Activated CD8-positive, alpha-beta memory T cell treated with anti-CD3 and anti-CD28 coated beads for 1 hour (primary cell): ENCODE measurements around the gene SUMF1.

ENCODE experiments used
- DNase-seq, 2 donors: peaks; one replicate each; pipeline ENCODE4 v3.0.0-alpha.2; 2020; ENCODE audit warnings: low read depth in 1 of 2; ENCODE audit errors: extremely low read depth in 1 of 2

The SUMF1 gene

GRCh38 chr3:4394567-4394966, 72.5 kb downstream of the SUMF1 start:
- DNase-seq = no peak

DNA sequence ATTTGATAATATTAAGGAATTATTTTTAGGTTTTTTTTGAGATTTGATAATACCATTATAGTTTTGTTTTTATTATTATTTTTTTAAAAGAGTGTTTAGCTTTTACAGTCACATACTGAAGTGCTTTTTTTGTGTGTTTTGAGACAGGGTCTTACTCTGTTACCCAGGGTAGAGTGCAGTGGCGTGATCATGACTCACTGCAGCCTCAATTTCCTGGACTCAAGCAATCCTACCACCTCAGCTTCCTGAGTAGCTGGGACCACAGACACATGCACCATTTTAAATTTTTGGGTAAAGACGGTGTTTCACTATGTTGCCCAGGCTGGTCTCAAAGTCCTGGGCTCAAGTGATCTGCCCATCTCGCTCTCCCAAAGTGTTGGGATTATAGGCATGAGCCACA, 73.0 kb downstream of the SUMF1 start:
- DNase-seq = no peak

- no peak for DNase-seq
Measured at GRCh38 chr3:4392992-4393391, 74.1 kb downstream of the SUMF1 start.

GRCh38 chr3:4387210-4388204, 79.6 kb downstream of the SUMF1 start:
- no peak for DNase-seq

GRCh38 chr3:4385201-4385600, 81.9 kb downstream of the SUMF1 start:
- no peak for DNase-seq

DNA sequence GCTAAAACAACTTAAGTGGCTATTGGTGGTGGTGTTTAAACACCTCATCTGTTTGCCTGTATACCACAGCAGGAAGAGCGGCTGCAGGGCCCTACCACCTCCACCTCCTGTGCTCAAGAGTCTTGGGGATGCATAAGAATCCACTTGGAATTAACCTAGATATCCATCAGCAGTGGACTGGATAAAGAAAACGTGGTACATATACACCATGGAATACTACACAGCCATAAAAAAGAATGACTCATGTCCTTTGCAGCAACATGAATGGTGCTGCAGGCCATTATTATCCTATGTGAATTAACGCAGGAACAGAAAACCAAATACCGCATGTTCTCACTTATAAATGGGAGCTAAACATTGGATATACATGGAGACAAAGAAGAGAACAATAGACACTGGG, 87.1 kb downstream of the SUMF1 start:
- no peak for DNase-seq

GRCh38 chr3:4376499-4376898, 90.6 kb downstream of the SUMF1 start:
- no peak for DNase-seq

- no peak for DNase-seq
Measured at GRCh38 chr3:4375911-4376310, 91.2 kb downstream of the SUMF1 start.

- DNase-seq = no peak
Measured at GRCh38 chr3:4373669-4374068, 93.4 kb downstream of the SUMF1 start.

GRCh38 chr3:4362523-4362922, 104.5 kb downstream of the SUMF1 start:
- no peak for DNase-seq

DNA sequence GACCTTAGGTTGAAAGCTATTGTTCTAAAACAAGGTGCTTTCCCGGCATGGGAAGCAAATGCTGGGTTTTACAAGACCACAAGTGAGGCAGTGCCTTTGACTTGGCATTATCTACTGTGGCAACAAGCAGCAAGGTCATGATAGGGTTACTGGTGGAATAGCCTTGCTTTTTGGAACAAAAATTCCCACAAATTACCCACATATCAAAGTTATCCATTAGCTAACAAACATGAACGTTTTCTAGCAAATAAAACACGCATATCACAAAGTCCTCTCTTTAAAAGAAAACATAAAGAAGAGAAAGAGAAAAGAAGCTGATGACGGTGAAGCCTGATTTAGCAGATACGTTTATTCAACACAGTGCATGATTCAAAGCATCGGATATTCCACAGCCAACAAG, 106.3 kb downstream of the SUMF1 start:
- DNase-seq = no peak

DNA sequence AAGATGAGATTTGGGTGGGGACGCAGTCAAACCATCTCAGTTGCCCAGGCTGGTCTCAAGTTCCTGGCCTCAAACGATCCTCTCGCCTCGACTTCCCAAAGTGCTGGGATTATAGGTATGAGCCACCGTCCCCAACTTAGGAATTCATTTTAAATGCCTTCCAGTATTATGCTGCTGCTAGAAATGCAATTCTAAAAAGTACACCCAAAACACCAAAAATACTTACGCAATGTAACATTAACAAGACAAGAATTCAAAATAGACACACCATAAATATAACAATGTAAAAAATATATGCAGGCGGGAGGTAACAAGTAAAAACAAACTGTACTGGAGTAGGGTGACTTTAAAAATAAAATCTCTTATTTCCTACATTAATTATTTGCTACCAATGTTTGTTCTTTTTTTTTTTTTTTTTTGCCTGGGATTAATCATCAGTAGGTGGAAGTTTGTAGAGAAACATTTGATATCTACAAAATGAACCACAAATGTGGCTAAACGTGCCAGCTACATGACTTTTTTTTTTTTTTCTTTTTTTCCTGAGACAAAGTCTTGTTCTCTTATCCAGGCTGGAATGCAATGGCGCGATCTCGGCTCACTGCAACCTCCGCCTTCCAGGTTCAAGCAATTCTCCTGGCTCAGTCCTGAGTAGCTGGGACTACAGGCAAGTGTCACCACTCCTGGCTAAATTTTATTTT, 107.1 kb downstream of the SUMF1 start:
- no peak for DNase-seq

- DNase-seq = no peak
Measured at GRCh38 chr3:4358273-4358672, 108.8 kb downstream of the SUMF1 start.

- no peak for DNase-seq
Measured at GRCh38 chr3:4356546-4357410, 110.3 kb downstream of the SUMF1 start.

GRCh38 chr3:4356220-4356540, 110.9 kb downstream of the SUMF1 start:
- DNase-seq = no peak

DNA sequence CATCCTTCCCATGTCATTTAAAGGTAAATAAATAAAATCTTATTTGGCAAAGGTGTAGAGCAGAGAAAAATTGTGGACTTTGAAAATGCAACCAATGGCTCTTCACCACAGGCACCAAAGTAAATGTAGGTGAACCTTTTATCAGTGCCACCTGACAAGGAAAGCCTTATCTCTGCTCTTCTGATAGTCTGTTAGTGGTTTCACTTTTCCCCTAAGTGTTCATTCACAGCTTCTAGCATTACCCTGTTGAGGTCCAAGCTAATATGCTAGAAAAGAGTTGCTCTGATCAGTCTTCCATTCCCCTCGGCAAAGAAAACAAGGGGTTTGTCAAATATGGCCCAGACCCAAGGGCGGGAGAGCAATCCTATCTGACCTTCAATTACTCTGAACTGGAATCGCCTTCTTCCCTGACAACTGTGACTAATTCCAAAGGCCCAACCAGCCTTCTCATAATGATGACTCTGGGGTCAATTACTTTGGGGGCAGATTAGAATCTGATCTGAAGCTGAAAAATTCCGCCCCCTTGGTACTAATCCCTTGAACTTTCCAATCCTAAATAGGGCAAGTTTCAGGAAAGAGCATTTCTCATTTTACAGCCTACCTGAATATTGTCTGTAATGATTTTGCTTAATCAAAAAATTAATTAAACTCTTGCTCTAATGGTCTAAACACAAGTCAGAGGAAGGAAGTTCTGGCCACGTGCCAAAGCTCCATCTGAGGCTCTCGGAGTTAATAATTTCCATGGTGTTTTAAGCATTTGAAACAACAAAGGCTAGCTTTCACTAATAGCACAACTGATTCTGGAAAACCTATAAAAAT, 111.5 kb downstream of the SUMF1 start:
- no peak for DNase-seq

- no peak for DNase-seq
Measured at GRCh38 chr3:4351872-4352271, 115.2 kb downstream of the SUMF1 start.

GRCh38 chr3:4351164-4351855, 115.8 kb downstream of the SUMF1 start:
- DNase-seq = no peak

- no peak for DNase-seq
Measured at GRCh38 chr3:4350789-4351163, 116.3 kb downstream of the SUMF1 start.

DNA sequence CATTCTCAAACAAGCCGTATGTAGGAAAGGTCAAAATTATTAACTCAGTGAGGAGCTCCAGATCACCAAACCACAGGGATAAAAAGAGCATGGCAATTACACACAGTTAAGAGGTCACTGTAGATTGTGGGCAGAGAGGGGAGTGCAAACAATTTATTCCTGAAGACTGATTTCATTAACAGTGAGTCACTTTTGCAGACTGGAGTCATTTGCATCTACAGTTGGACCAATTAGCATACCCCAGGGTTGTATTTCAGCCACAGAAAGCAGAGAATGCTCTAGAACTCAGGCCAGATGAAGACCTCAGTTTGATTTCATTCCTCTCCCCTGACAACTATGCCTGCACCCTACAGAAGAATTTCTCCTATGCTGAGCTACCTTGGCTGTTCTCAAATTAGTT, 123.8 kb downstream of the SUMF1 start:
- no peak for DNase-seq
